Neural progenitor cell (in vitro differentiated cells): ENCODE results near the gene ARHGAP5.

Experiments used
- EZH2 ChIP-seq: fragments of 200-600 bp; sonication (generic); IDR thresholded peaks from 2 replicates; pipeline ENCODE4 v1.6.1; 2017; ENCODE audit warnings: antibody characterized with exemption, mild to moderate bottlenecking, moderate library complexity
- EZH2phosphoT487 ChIP-seq: fragments of 200-600 bp; sonication (generic); IDR thresholded peaks from 2 replicates; pipeline ENCODE4 v1.6.1; 2017; ENCODE audit warnings: antibody characterized with exemption
- TF ChIP-seq, protein P1 (sequence below): fragments of 200-600 bp; sonication (generic); IDR thresholded peaks from 2 replicates; pipeline ENCODE4 v1.5.1; 2017; ENCODE audit warnings: antibody characterized with exemption, mild to moderate bottlenecking

- TF ChIP-seq, protein P1, sequence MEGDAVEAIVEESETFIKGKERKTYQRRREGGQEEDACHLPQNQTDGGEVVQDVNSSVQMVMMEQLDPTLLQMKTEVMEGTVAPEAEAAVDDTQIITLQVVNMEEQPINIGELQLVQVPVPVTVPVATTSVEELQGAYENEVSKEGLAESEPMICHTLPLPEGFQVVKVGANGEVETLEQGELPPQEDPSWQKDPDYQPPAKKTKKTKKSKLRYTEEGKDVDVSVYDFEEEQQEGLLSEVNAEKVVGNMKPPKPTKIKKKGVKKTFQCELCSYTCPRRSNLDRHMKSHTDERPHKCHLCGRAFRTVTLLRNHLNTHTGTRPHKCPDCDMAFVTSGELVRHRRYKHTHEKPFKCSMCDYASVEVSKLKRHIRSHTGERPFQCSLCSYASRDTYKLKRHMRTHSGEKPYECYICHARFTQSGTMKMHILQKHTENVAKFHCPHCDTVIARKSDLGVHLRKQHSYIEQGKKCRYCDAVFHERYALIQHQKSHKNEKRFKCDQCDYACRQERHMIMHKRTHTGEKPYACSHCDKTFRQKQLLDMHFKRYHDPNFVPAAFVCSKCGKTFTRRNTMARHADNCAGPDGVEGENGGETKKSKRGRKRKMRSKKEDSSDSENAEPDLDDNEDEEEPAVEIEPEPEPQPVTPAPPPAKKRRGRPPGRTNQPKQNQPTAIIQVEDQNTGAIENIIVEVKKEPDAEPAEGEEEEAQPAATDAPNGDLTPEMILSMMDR = no peak
- no peak for TF ChIP-seq EZH2phosphoT487
- TF ChIP-seq EZH2 = no peak
These were observed 4.4 kb upstream of the ARHGAP5 start for GRCh38 chr14:32072676-32073075.
